Measurements from ENCODE around the gene COPA. TPM values are rescaled to one million over a fixed set of nuclear protein-coding genes. Genes with fewer than 3 reads are reported as not detected.

Gene COPA
- total and polyA plus RNA-seq, 7 experiments from 2014 or later = 101 to 156 (median 118) TPM

DNA sequence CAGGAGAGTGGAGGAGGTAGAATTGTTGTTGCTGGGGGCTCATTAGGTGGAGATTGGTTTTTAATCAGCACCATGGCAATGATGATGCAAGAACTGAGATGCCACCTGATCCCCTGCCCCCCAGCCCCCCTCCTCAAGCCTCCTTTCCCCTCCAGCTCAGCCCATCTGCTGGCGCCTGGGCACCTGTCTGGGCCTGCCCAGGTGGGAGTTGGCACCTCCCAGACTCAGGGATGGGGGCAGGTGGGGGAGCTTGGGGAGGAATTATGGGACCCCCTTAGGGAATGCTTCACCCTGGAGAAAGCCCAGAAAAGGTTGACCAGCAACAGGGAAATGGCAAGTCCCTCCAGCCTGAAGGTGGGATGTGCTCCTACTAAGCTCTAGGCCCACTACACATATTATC is 22.3 kb upstream of the COPA start:
- CTCF ChIA-PET = interaction anchor here (0.7 to 0.8 kb wide), 2 partner anchors 11 to 319 kb away, joined by 3 read pairs; no protein-coding TSS in a partner anchor

DNA sequence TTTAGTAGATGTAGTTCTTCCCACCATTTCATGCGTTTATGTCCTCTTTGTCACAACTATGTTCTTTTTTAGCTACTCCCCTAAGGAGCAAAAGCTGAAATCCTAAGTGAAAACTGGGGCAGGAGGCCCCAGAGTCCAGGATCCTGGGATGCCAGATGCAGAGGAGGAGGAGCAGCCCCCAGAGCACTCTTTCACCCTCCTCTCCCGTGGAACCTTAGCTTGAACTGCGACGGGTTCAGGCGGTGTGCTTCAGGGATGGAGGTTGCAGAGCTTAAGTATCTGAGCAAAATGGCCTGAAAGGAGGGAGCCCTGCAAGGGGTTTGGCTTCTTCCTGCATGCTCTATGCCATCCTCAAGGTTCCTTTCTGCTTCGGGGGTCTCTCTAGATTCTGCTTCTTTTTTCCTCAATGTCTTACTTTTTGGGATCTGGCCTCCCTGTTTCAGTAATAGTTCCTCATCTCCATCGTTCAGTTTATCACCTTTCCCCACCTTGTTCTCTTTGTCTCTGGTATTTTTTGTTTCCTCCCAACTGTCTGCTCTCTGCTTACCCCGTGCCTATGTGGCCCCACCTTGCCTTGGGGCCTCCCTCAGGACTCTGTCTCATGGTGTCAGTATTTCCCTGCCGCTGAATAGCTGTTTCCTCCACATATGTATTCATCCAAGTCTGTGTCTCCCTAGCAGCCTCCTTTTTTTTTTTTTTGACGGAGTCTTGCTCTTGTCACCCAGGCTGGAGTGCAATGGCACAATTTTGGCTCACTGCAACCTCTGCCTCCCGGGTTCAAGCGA is 21.1 kb upstream of the COPA start:
- H3K27ac Mint-ChIP-seq = peak overlapping the region in 4 of 9 donors; percentile 67 to 80 (median 78)

More for the DNA sequence above, 22.3 kb upstream of the COPA start:
- DNase-seq = peak in 1 of 9 donors; percentile 8
- H3K4me3 ChIP-seq (ENCODE audit: low read length) = no peak overlapping the region
- peaks cover 0 to 8% (median 4%) of the 10 kb centered on the region in 7 donors for H3K4me1 Mint-ChIP-seq
- POLR2A ChIA-PET = interaction anchor here (0.6 kb wide), 1 partner anchor 53 kb away, joined by 9 read pairs; no protein-coding TSS in a partner anchor
- H3K27me3 Mint-ChIP-seq = no peaks in the 10 kb centered on the region
- no peaks in the 10 kb centered on the region for H3K9me3 Mint-ChIP-seq
- H3K36me3 ChIP-seq (ENCODE audit: control insufficient read depth in 2 of 3, insufficient read depth in 3 of 3, low read length in 3 of 3) = peaks cover 0 to 6% (median 0%) of the 10 kb centered on the region in 3 experiments
- H3K27me3 ChIP-seq (ENCODE audit: control insufficient read depth in 2 of 2, insufficient read depth in 2 of 2, low read length in 2 of 2) = no peaks in the 10 kb centered on the region
- no peak overlapping the region for H3K27ac ChIP-seq (ENCODE audit: low read depth, low read length)
- ATAC-seq = no peak
- no peaks in the 10 kb centered on the region for H3K9me3 ChIP-seq (ENCODE audit: control insufficient read depth in 2 of 3, low read length in 3 of 3)
- intact Hi-C loops (cut with micrococcal nuclease) = no loop called here
- H3K4me3 Mint-ChIP-seq = no peak overlapping the region
- H3K36me3 Mint-ChIP-seq = peaks cover 0 to 13% (median 0%) of the 10 kb centered on the region in 5 donors
- no peak overlapping the region for H3K27ac Mint-ChIP-seq
- H3K4me1 ChIP-seq (ENCODE audit: control insufficient read depth in 2 of 2, insufficient read depth in 2 of 2, low read length in 2 of 2) = no peaks in the 10 kb centered on the region

DNA sequence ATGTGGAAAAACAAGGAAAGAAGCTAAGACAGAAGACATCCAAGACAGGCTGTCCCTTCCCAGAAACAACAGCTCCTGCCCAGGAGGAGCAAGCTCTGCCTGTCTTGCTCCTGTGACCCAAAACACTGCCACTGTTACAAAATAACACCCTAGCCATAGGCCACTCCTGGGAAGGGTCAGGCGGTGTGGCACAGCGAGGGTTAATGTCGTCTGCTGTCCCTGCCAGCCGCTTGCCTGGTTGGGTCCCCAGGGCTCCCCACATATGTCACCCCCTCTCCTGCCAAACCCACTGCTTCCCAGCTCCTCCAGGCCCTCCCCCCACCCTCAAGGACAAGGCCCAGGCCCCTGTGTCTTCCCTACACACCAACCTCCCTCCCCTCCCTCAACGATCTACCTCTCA is 20.0 kb upstream of the COPA start:
- peak overlapping the region in 6 of 9 donors; percentile 5 to 86 (median 70) for H3K27ac Mint-ChIP-seq
- H3K4me1 Mint-ChIP-seq = peaks cover 0 to 8% (median 4%) of the 10 kb centered on the region in 7 donors

More for the DNA sequence above, 21.1 kb upstream of the COPA start:
- peak in 1 of 9 donors; percentile 15 for DNase-seq
- H3K27me3 ChIP-seq (ENCODE audit: control insufficient read depth in 2 of 2, insufficient read depth in 2 of 2, low read length in 2 of 2) = no peaks in the 10 kb centered on the region
- H3K9me3 Mint-ChIP-seq = no peaks in the 10 kb centered on the region
- intact Hi-C loops (cut with micrococcal nuclease) = no loop called here
- POLR2A ChIA-PET = no interaction called here
- no peak overlapping the region for H3K27ac ChIP-seq (ENCODE audit: low read depth, low read length)
- H3K36me3 Mint-ChIP-seq = peaks cover 0 to 13% (median 4%) of the 10 kb centered on the region in 5 donors
- no peak overlapping the region for H3K4me3 Mint-ChIP-seq
- H3K9me3 ChIP-seq (ENCODE audit: control insufficient read depth in 2 of 3, low read length in 3 of 3) = no peaks in the 10 kb centered on the region
- peaks cover 0 to 8% (median 4%) of the 10 kb centered on the region in 7 donors for H3K4me1 Mint-ChIP-seq
- H3K4me3 ChIP-seq (ENCODE audit: low read length) = no peak overlapping the region
- peaks cover 0 to 17% (median 0%) of the 10 kb centered on the region in 3 experiments for H3K36me3 ChIP-seq (ENCODE audit: control insufficient read depth in 2 of 3, insufficient read depth in 3 of 3, low read length in 3 of 3)
- CTCF ChIA-PET = interaction anchor here (0.7 kb wide), 1 partner anchor 1513 kb away, joined by 4 read pairs; no protein-coding TSS in a partner anchor
- no peak for ATAC-seq
- H3K4me1 ChIP-seq (ENCODE audit: control insufficient read depth in 2 of 2, insufficient read depth in 2 of 2, low read length in 2 of 2) = no peaks in the 10 kb centered on the region
- no peaks in the 10 kb centered on the region for H3K27me3 Mint-ChIP-seq

DNA sequence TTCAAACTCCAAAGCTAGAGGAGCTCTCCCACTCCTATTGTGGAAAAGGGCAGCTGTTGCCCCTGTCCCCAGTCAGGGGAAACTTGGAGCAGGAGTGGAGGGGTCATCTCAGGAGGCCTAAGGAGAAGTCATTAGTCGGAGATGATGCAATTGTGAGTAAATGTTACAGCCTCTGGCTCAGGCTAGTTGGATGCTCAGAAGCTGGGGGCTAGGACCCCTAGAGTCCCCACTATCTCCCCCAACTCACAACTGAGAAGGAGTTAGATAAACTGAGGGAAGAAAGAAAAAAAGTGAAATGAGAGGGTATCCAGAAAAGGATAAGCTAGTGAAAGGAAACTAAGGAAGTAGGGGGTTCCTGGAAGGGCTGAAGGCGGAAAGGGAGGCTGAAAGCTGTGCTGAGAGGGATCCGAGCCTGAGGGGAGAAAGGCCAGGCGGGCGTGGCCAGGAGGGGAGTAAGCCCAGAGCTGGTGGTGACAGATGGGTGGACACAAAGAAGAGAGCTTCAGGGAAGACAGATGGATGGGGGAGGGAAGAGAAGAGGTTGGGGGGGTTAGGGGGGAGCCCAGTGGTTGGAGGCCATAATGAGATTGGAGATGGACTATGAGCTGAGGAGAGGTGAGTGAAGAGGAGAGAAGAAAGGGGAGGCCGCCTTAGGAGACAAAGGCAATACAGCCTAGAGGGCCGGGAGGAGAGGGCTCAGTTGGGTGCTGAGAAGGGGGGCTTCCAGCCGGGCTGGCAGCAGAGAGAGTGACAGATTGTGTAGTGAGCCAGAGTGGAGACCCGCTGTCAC is 19.3 kb upstream of the COPA start:
- peaks cover 0 to 5% (median under 1%) of the 10 kb centered on the region in 7 donors for H3K4me1 Mint-ChIP-seq
- no peak for ATAC-seq
- POLR2A ChIA-PET = interaction anchor here (0.6 kb wide), 1 partner anchor 8 kb away, joined by 3 read pairs; no protein-coding TSS in a partner anchor
- H3K9me3 ChIP-seq (ENCODE audit: control insufficient read depth in 2 of 3, low read length in 3 of 3) = no peaks in the 10 kb centered on the region
- H3K36me3 ChIP-seq (ENCODE audit: control insufficient read depth in 2 of 3, insufficient read depth in 3 of 3, low read length in 3 of 3) = peaks cover 0 to 31% (median 0%) of the 10 kb centered on the region in 3 experiments
- no peaks in the 10 kb centered on the region for H3K27me3 ChIP-seq (ENCODE audit: control insufficient read depth in 2 of 2, insufficient read depth in 2 of 2, low read length in 2 of 2)
- H3K27ac ChIP-seq (ENCODE audit: low read depth, low read length) = no peak overlapping the region
- H3K27ac Mint-ChIP-seq = peak overlapping the region in 5 of 9 donors; percentile 5 to 86 (median 56)
- H3K27me3 Mint-ChIP-seq = no peaks in the 10 kb centered on the region
- intact Hi-C loops (cut with micrococcal nuclease) = no loop called here
- CTCF ChIA-PET = interaction anchor here (1.2 to 1.8 kb wide), 2 partner anchors 14 to 275 kb away, joined by 3 to 5 read pairs; no protein-coding TSS in a partner anchor
- no peak overlapping the region for H3K4me3 Mint-ChIP-seq
- H3K4me3 ChIP-seq (ENCODE audit: low read length) = no peak overlapping the region
- no peaks in the 10 kb centered on the region for H3K4me1 ChIP-seq (ENCODE audit: control insufficient read depth in 2 of 2, insufficient read depth in 2 of 2, low read length in 2 of 2)
- H3K36me3 Mint-ChIP-seq = peaks cover 7 to 27% (median 14%) of the 10 kb centered on the region in 5 donors
- no peaks in the 10 kb centered on the region for H3K9me3 Mint-ChIP-seq
- DNase-seq = peak in 1 of 9 donors; percentile 13

More for the DNA sequence above, 20.0 kb upstream of the COPA start:
- H3K4me3 Mint-ChIP-seq = no peak overlapping the region
- Histone ChIP-seq H3K4me1 (ENCODE audit: control insufficient read depth in 2 of 2, insufficient read depth in 2 of 2, low read length in 2 of 2) (no peaks in the 10 kb centered on the region), H3K27ac (ENCODE audit: low read depth, low read length) (no peak overlapping the region), H3K27me3 (ENCODE audit: control insufficient read depth in 2 of 2, insufficient read depth in 2 of 2, low read length in 2 of 2) (no peaks in the 10 kb centered on the region), H3K9me3 (ENCODE audit: control insufficient read depth in 2 of 3, low read length in 3 of 3) (no peaks in the 10 kb centered on the region), H3K36me3 (ENCODE audit: control insufficient read depth in 2 of 3, insufficient read depth in 3 of 3, low read length in 3 of 3) (peaks cover 0 to 24% (median 0%) of the 10 kb centered on the region in 3 experiments), H3K4me3 (ENCODE audit: low read length) (no peak overlapping the region)
- H3K36me3 Mint-ChIP-seq = peaks cover 5 to 22% (median 13%) of the 10 kb centered on the region in 5 donors
- no peaks in the 10 kb centered on the region for H3K27me3 Mint-ChIP-seq
- DNase-seq (peak in 1 of 9 donors; percentile 7), ATAC-seq (no peak)
- intact Hi-C loops (cut with micrococcal nuclease) = no loop called here
- ChIA-PET CTCF (interaction anchor here (1.2 to 1.8 kb wide), 2 partner anchors 14 to 276 kb away, joined by 3 to 5 read pairs; no protein-coding TSS in a partner anchor), POLR2A (no interaction called here)
- no peaks in the 10 kb centered on the region for H3K9me3 Mint-ChIP-seq

DNA sequence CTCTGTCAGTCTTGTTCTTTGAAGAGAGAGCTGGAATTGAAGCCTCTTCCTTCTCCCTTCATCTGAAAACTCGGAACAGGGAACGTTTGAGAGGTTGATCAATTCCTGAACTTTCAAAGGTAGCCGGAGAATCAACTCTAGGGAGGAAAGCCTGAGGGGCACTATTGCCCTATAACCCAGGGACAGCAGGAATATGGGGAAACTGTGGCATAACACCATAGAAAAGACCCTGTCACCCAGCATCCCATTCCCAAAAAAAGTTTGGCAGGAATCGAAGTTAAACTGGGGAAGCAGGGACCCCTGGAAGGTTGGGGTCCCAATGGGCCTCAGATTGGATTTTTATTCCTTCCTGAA is 18.7 kb upstream of the COPA start:
- Histone ChIP-seq H3K36me3 (ENCODE audit: control insufficient read depth in 2 of 3, insufficient read depth in 3 of 3, low read length in 3 of 3) (peaks cover 0 to 36% (median 0%) of the 10 kb centered on the region in 3 experiments), H3K4me1 (ENCODE audit: control insufficient read depth in 2 of 2, insufficient read depth in 2 of 2, low read length in 2 of 2) (no peaks in the 10 kb centered on the region), H3K27me3 (ENCODE audit: control insufficient read depth in 2 of 2, insufficient read depth in 2 of 2, low read length in 2 of 2) (no peaks in the 10 kb centered on the region), H3K27ac (ENCODE audit: low read depth, low read length) (no peak overlapping the region), H3K4me3 (ENCODE audit: low read length) (no peak overlapping the region), H3K9me3 (ENCODE audit: control insufficient read depth in 2 of 3, low read length in 3 of 3) (no peaks in the 10 kb centered on the region)
- ATAC-seq (no peak), DNase-seq (no peak)
- no peaks in the 10 kb centered on the region for H3K9me3 Mint-ChIP-seq
- intact Hi-C loops (cut with micrococcal nuclease) = no loop called here
- ChIA-PET POLR2A (interaction anchor here (0.6 kb wide), 1 partner anchor 9 kb away, joined by 3 read pairs; no protein-coding TSS in a partner anchor), CTCF (interaction anchor here (1.2 to 1.8 kb wide), 2 partner anchors 15 to 274 kb away, joined by 3 to 5 read pairs; no protein-coding TSS in a partner anchor)
- no peak overlapping the region for H3K27ac Mint-ChIP-seq
- peaks cover 12 to 31% (median 18%) of the 10 kb centered on the region in 5 donors for H3K36me3 Mint-ChIP-seq
- H3K27me3 Mint-ChIP-seq = no peaks in the 10 kb centered on the region
- H3K4me3 Mint-ChIP-seq = no peak overlapping the region
- peaks cover 0 to 5% (median 0%) of the 10 kb centered on the region in 7 donors for H3K4me1 Mint-ChIP-seq

DNA sequence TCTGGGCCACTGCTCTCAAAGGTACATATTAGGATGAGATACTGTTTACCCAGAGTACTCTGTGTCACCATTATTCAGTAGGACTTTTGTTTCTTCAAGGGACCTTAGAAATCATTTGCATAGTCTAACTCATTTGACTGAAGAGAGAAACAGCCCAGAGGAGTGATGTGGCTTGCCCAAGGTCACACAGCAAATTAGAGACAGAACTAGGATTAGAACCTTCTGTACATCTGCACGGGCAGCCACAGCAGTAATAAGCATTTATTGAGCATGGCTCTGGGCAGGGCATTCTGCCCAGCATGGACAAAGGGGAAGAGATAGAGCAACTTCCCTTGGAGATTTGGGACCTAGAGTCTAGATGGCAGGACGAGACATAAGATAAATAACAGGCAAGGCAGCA is 18.1 kb upstream of the COPA start:
- intact Hi-C loops (cut with micrococcal nuclease) = no loop called here
- H3K27me3 Mint-ChIP-seq = no peaks in the 10 kb centered on the region
- ChIA-PET POLR2A (no interaction called here), CTCF (no interaction called here)
- Histone ChIP-seq H3K4me1 (ENCODE audit: control insufficient read depth in 2 of 2, insufficient read depth in 2 of 2, low read length in 2 of 2) (no peaks in the 10 kb centered on the region), H3K27ac (ENCODE audit: low read depth, low read length) (no peak overlapping the region), H3K36me3 (ENCODE audit: control insufficient read depth in 2 of 3, insufficient read depth in 3 of 3, low read length in 3 of 3) (peaks cover 0 to 42% (median 0%) of the 10 kb centered on the region in 3 experiments), H3K4me3 (ENCODE audit: low read length) (no peak overlapping the region), H3K27me3 (ENCODE audit: control insufficient read depth in 2 of 2, insufficient read depth in 2 of 2, low read length in 2 of 2) (no peaks in the 10 kb centered on the region), H3K9me3 (ENCODE audit: control insufficient read depth in 2 of 3, low read length in 3 of 3) (no peaks in the 10 kb centered on the region)
- DNase-seq = no peak
- peaks cover 0 to 5% (median 0%) of the 10 kb centered on the region in 7 donors for H3K4me1 Mint-ChIP-seq
- H3K27ac Mint-ChIP-seq = peak overlapping the region in 4 of 9 donors; percentile 2 to 51 (median 10)
- no peak for ATAC-seq
- no peaks in the 10 kb centered on the region for H3K9me3 Mint-ChIP-seq
- H3K4me3 Mint-ChIP-seq = no peak overlapping the region
- H3K36me3 Mint-ChIP-seq = peaks cover 17 to 37% (median 23%) of the 10 kb centered on the region in 5 donors

Measured in naive thymus-derived CD4-positive, alpha-beta T cell (primary cell).